ENCODE data around the gene TGFB3. TPM values are rescaled to one million over a fixed set of nuclear protein-coding genes. Genes with fewer than 3 reads are reported as not detected.

Gene TGFB3
- total and polyA plus RNA-seq, 2 donors (not counting 1 experiment from before 2014, with no cell fraction given) = 7.0 to 9.4 TPM

GRCh38 chr14:75979648-75980565 is 1.9 kb downstream of the TGFB3 start:
- no peaks in the 10 kb centered on the region for H3K9me3 Mint-ChIP-seq (ENCODE audit: insufficient read depth)
- POLR2A ChIA-PET = interaction anchor here (0.8 kb wide), 1 partner anchor 271 kb away, joined by 8 read pairs; no protein-coding TSS in a partner anchor
- Histone ChIP-seq H3K27me3 (replicated peaks in 1 of 4; ENCODE audit: control extremely low read depth in 1 of 4, control insufficient read depth in 3 of 4, insufficient read depth in 4 of 4, low read length in 3 of 4) (no peaks in the 10 kb centered on the region), H3K79me2 (ENCODE audit: control insufficient read depth, insufficient read depth, low read length) (peaks cover 4% of the 10 kb centered on the region), H3K9me3 (ENCODE audit: control extremely low read depth in 1 of 3, control insufficient read depth in 2 of 3, insufficient read depth in 1 of 3, low read length in 2 of 3) (no peaks in the 10 kb centered on the region), H4K20me1 (ENCODE audit: control insufficient read depth, insufficient read depth, low read length, poor library complexity, severe bottlenecking) (no peaks in the 10 kb centered on the region), H3K27ac (ENCODE audit: low read length in 2 of 2) (no peak overlapping the region), H2AFZ (ENCODE audit: insufficient read depth, low read depth, low read length, poor library complexity, severe bottlenecking) (peak overlapping the region; percentile 68), H3K4me3 (ENCODE audit: control extremely low read depth in 1 of 5, extremely low read depth in 1 of 5, insufficient read depth in 1 of 5, low read depth in 2 of 5, low read length in 4 of 5) (no peak overlapping the region), H3K9ac (ENCODE audit: low read length) (no peak overlapping the region), H3K4me1 (ENCODE audit: control insufficient read depth in 2 of 2, insufficient read depth in 2 of 2, low read length in 2 of 2) (peaks cover 40 to 57% of the 10 kb centered on the region in 2 donors), H3K4me2 (replicated peaks; ENCODE audit: low read depth, low read length, poor library complexity, severe bottlenecking) (peak overlapping the region; percentile 60), H3K36me3 (replicated peaks in 1 of 2; ENCODE audit: control extremely low read depth in 1 of 2, control insufficient read depth in 1 of 2, extremely low read depth in 1 of 2, insufficient read depth in 2 of 2, low read length in 1 of 2) (no peaks in the 10 kb centered on the region)
- ATAC-seq (ENCODE audit: low read depth) (no peak), DNase-seq (peak; percentile 13)
- H3K4me3 Mint-ChIP-seq = peak overlapping the region; percentile 61
- H3K27ac Mint-ChIP-seq = peak overlapping the region; percentile 86
- intact Hi-C loops (cut with micrococcal nuclease) = loop anchor here (10.0 kb wide), 2 partner anchors 1345 to 1965 kb away; partner anchors contain the start of genes BBOF1, ENTPD5, GSTZ1 and POMT2
- 91% methylated on average over 23 of the region's 27 CpGs for WGBS (ENCODE audit: insufficient coverage)
- CTCF ChIA-PET = interaction anchor here (0.9 to 15.2 kb wide), 12 partner anchors 10 to 402 kb away, joined by 3 to 376 read pairs (median 7); partner anchors contain the start of gene FLVCR2
- H3K4me1 Mint-ChIP-seq = peaks cover 60% of the 10 kb centered on the region
- TF ChIP-seq CTCF (IDR thresholded peaks at IDR 0.05) (no peak), EZH2 (IDR thresholded peaks at IDR 0.05; ENCODE audit: borderline replicate concordance, insufficient read depth, low read depth, low read length, poor library complexity, severe bottlenecking) (no peak)
- no peaks in the 10 kb centered on the region for H3K27me3 Mint-ChIP-seq
